ENCODE measurements around the gene CDC14A. TPM values are rescaled to one million over a fixed set of nuclear protein-coding genes. Genes with fewer than 3 reads are reported as not detected.
A peak's percentile ranks its signal among the peaks of the same experiment; 100 is the strongest.

The CDC14A gene, protein sequence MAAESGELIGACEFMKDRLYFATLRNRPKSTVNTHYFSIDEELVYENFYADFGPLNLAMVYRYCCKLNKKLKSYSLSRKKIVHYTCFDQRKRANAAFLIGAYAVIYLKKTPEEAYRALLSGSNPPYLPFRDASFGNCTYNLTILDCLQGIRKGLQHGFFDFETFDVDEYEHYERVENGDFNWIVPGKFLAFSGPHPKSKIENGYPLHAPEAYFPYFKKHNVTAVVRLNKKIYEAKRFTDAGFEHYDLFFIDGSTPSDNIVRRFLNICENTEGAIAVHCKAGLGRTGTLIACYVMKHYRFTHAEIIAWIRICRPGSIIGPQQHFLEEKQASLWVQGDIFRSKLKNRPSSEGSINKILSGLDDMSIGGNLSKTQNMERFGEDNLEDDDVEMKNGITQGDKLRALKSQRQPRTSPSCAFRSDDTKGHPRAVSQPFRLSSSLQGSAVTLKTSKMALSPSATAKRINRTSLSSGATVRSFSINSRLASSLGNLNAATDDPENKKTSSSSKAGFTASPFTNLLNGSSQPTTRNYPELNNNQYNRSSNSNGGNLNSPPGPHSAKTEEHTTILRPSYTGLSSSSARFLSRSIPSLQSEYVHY
- polyA plus RNA-seq (2013), result 8.8 and 9.6 TPM in 2 replicates

DNA sequence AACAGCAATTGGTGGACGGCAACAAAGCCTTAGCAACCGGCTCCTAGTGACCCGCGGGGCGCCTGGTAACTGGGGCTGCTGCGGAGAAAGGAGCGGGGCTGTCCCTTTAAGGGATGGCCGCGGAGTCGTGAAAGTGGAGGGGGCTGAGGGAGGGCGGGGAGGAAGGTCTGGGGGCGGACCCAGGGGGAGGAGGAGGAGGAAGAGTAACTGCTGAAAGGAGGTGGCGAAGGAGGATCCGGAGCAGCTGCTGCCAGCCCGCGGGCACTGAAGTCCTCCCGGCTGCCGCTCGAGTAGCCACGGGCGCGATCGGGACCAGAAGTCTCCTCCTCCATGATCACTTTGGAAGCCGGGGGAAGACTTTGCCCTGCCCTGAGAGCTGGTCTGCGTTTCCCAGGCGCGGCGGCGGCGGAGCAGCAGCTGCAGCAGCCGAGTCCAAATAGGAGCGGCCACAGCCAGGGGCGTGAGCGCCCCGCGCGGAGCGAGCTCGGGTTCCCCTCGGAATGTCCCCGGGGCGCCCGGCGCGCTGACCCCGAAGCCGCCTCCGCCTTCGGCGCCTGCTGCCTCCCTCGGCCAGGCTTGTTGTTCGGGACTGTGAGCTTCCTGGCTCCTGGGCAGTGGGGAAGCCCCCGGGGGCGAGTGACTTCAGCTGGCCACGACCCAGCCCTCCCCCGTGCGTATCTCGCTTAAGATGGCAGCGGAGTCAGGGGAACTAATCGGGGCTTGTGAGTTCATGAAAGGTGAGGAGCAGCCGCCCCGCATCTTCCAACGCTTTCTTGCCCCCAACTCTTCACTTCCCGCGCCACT, at the start of gene CDC14A:
Gene CDC14A (plus strand): TSS at position 240 of the 804 bp plus-strand sequence. CDS start 449 bp downstream, at position 689.
- peak within 1 kb of the TSS; percentile 61 for H2AFZ ChIP-seq (ENCODE audit: insufficient read depth, low read length, poor library complexity)
- WGBS (ENCODE audit: extremely low coverage, insufficient coverage, insufficient read length), result no CpG with 5 or more reads among the region's 65 CpGs

DNA sequence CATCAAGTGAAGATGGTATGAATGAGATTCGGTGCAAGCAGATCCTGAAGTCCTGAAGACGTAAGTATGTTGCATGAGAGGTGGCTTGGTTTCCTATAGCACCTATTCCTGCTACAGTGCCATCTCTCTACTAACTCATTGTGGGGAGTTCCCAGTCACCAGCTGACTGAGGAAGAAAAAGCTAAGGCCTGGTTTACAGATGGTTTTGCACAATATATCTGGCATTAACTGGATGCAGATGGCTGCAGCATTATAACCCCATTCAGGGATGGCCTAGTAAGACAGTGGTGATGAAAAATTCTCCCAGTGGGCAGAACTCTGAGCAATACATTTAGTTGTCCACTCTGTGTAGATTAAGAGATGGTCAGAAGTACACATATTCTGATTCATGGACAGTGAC, 49.6 kb upstream of the CDC14A start:
- H3K9ac ChIP-seq (ENCODE audit: low read length), result no peak overlapping the region
- no peak overlapping the region for H3K4me2 ChIP-seq (ENCODE audit: low read length)
- no peak overlapping the region for H4K12ac ChIP-seq (ENCODE audit: low read depth, low read length)
- no peak overlapping the region for H3K23ac ChIP-seq (ENCODE audit: low read length)
- no peak overlapping the region for H3K27ac ChIP-seq (ENCODE audit: low read depth, low read length)
- no peaks in the 10 kb centered on the region for H3K79me1 ChIP-seq (ENCODE audit: low read length)
- H2BK5ac ChIP-seq (ENCODE audit: low read depth, low read length, poor library complexity), result no peak overlapping the region
- no peaks in the 10 kb centered on the region for H3K27me3 ChIP-seq (ENCODE audit: insufficient read depth, low read length)
- H3K9me3 ChIP-seq (ENCODE audit: insufficient read depth, low read depth, low read length), result no peaks in the 10 kb centered on the region
- H2AK5ac ChIP-seq (ENCODE audit: low read length), result no peak overlapping the region
- no peak overlapping the region for H3K4me3 ChIP-seq (ENCODE audit: low read depth, low read length)
- no peak overlapping the region for H4K8ac ChIP-seq (ENCODE audit: low read depth, low read length)
- H3K79me2 ChIP-seq (ENCODE audit: control insufficient read depth, insufficient read depth, low read length, poor library complexity), result no peaks in the 10 kb centered on the region
- H2BK12ac ChIP-seq (ENCODE audit: low read length), result no peak overlapping the region
- no peaks in the 10 kb centered on the region for H3K36me3 ChIP-seq (ENCODE audit: control insufficient read depth in 1 of 2, insufficient read depth in 2 of 2, low read length in 2 of 2)
- no peak overlapping the region for H3K4ac ChIP-seq (ENCODE audit: low read depth, low read length)
- H3K4me1 ChIP-seq (ENCODE audit: control insufficient read depth in 1 of 2, insufficient read depth in 2 of 2, low read length in 2 of 2), result no peaks in the 10 kb centered on the region
- H2BK120ac ChIP-seq (ENCODE audit: insufficient read depth, low read length, poor library complexity), result no peak overlapping the region
- H2AFZ ChIP-seq (ENCODE audit: insufficient read depth, low read length, poor library complexity), result no peak overlapping the region
- H3K18ac ChIP-seq (ENCODE audit: low read length), result no peak overlapping the region
- no peak overlapping the region for H3K14ac ChIP-seq (ENCODE audit: low read length)
- DNase-seq, result no peak
- WGBS (ENCODE audit: extremely low coverage, insufficient coverage, insufficient read length), result no CpG with 5 or more reads among the region's 2 CpGs
- H4K91ac ChIP-seq (ENCODE audit: low read depth, low read length), result no peak overlapping the region

More for the DNA sequence above, at the start of gene CDC14A:
- peak within 1 kb of the TSS; percentile 89 for H3K27ac ChIP-seq (ENCODE audit: low read depth, low read length)
- H3K4ac ChIP-seq (ENCODE audit: low read depth, low read length), result peak within 1 kb of the TSS; percentile 83
- peak within 1 kb of the TSS; percentile 90 for H3K18ac ChIP-seq (ENCODE audit: low read length)
- H3K9me3 ChIP-seq (ENCODE audit: insufficient read depth, low read depth, low read length), result no peaks in the 10 kb centered on the region
- peak within 1 kb of the TSS; percentile 76 for H2BK120ac ChIP-seq (ENCODE audit: insufficient read depth, low read length, poor library complexity)
- H3K9ac ChIP-seq (ENCODE audit: low read length), result peak within 1 kb of the TSS; percentile 87
- H3K79me1 ChIP-seq (ENCODE audit: low read length), result peaks cover 29% of the 10 kb centered on the region
- peaks cover 17% of the 10 kb centered on the region for H3K79me2 ChIP-seq (ENCODE audit: control insufficient read depth, insufficient read depth, low read length, poor library complexity)
- H3K4me2 ChIP-seq (ENCODE audit: low read length), result peak within 1 kb of the TSS; percentile 96
- H3K4me3 ChIP-seq (ENCODE audit: low read depth, low read length), result peak within 1 kb of the TSS; percentile 81
- H2AK5ac ChIP-seq (ENCODE audit: low read length), result peak within 1 kb of the TSS; percentile 24
- peak within 1 kb of the TSS; percentile 59 for H3K14ac ChIP-seq (ENCODE audit: low read length)
- H2BK12ac ChIP-seq (ENCODE audit: low read length), result peak within 1 kb of the TSS; percentile 63
- peak within 1 kb of the TSS; percentile 91 for H2BK5ac ChIP-seq (ENCODE audit: low read depth, low read length, poor library complexity)
- DNase-seq, result peak; percentile 92 to 94
- no peaks in the 10 kb centered on the region for H3K27me3 ChIP-seq (ENCODE audit: insufficient read depth, low read length)
- no peaks in the 10 kb centered on the region for H3K36me3 ChIP-seq (ENCODE audit: control insufficient read depth in 1 of 2, insufficient read depth in 2 of 2, low read length in 2 of 2)
- peaks cover 8 to 10% of the 10 kb centered on the region in 2 experiments for H3K4me1 ChIP-seq (ENCODE audit: control insufficient read depth in 1 of 2, insufficient read depth in 2 of 2, low read length in 2 of 2)
- H3K23ac ChIP-seq (ENCODE audit: low read length), result no peak within 1 kb of the TSS
- peak within 1 kb of the TSS; percentile 39 for H4K12ac ChIP-seq (ENCODE audit: low read depth, low read length)
- peak within 1 kb of the TSS; percentile 64 for H4K8ac ChIP-seq (ENCODE audit: low read depth, low read length)
- H4K91ac ChIP-seq (ENCODE audit: low read depth, low read length), result peak within 1 kb of the TSS; percentile 84

DNA sequence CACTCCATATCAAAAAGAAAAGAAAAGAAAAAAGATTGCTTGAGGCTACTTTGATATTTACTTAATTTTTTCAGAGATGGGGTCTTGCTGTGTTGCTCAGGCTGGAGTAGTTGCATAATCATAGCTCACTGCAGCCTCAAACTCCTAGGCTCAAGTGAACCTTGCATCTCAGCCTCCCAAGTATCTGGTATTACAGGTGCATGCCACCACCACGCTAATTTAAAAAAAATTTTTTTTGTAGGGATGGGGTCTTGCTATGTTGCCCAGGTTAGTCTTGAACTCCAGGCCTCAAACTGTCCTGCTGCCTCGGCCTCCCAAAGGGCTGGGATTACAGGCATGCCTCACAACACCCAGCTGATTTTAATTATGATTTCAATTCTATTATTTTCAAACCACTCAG, 48.1 kb upstream of the CDC14A start:
- H3K23ac ChIP-seq (ENCODE audit: low read length), result no peak overlapping the region
- no peak overlapping the region for H2BK120ac ChIP-seq (ENCODE audit: insufficient read depth, low read length, poor library complexity)
- H2BK12ac ChIP-seq (ENCODE audit: low read length), result no peak overlapping the region
- H4K12ac ChIP-seq (ENCODE audit: low read depth, low read length), result no peak overlapping the region
- no peaks in the 10 kb centered on the region for H3K9me3 ChIP-seq (ENCODE audit: insufficient read depth, low read depth, low read length)
- H3K27ac ChIP-seq (ENCODE audit: low read depth, low read length), result no peak overlapping the region
- no peak overlapping the region for H2AK5ac ChIP-seq (ENCODE audit: low read length)
- no peak overlapping the region for H3K4ac ChIP-seq (ENCODE audit: low read depth, low read length)
- H3K79me2 ChIP-seq (ENCODE audit: control insufficient read depth, insufficient read depth, low read length, poor library complexity), result no peaks in the 10 kb centered on the region
- H2BK5ac ChIP-seq (ENCODE audit: low read depth, low read length, poor library complexity), result no peak overlapping the region
- H3K27me3 ChIP-seq (ENCODE audit: insufficient read depth, low read length), result no peaks in the 10 kb centered on the region
- H4K8ac ChIP-seq (ENCODE audit: low read depth, low read length), result no peak overlapping the region
- WGBS (ENCODE audit: extremely low coverage, insufficient coverage, insufficient read length), result no CpG with 5 or more reads among the region's 2 CpGs
- no peak overlapping the region for H2AFZ ChIP-seq (ENCODE audit: insufficient read depth, low read length, poor library complexity)
- H3K4me2 ChIP-seq (ENCODE audit: low read length), result no peak overlapping the region
- no peak for DNase-seq
- H3K4me1 ChIP-seq (ENCODE audit: control insufficient read depth in 1 of 2, insufficient read depth in 2 of 2, low read length in 2 of 2), result no peaks in the 10 kb centered on the region
- H3K79me1 ChIP-seq (ENCODE audit: low read length), result no peaks in the 10 kb centered on the region
- no peak overlapping the region for H3K14ac ChIP-seq (ENCODE audit: low read length)
- H4K91ac ChIP-seq (ENCODE audit: low read depth, low read length), result no peak overlapping the region
- no peak overlapping the region for H3K4me3 ChIP-seq (ENCODE audit: low read depth, low read length)
- H3K18ac ChIP-seq (ENCODE audit: low read length), result no peak overlapping the region
- H3K9ac ChIP-seq (ENCODE audit: low read length), result no peak overlapping the region
- H3K36me3 ChIP-seq (ENCODE audit: control insufficient read depth in 1 of 2, insufficient read depth in 2 of 2, low read length in 2 of 2), result no peaks in the 10 kb centered on the region

DNA sequence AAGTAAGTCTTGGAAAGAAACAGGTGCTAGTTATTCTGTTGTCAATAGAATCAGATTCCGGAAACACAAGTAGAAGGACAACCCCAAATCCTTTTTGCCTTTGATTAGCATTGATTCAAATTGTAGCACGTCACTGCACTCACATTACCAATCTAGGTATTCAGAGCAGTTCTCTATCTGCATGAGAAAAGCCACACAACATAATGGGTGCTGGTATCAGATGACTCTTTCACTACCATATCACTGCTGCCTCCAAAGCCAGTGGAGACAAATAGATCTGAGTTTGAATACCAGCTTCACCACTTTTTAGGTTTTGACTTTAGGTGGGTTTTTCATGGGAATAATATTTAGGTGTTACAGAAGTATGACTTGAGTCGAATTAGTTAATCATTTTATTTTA, 47.4 kb upstream of the CDC14A start:
- Histone ChIP-seq H3K4ac (ENCODE audit: low read depth, low read length) (no peak overlapping the region), H3K36me3 (ENCODE audit: control insufficient read depth in 1 of 2, insufficient read depth in 2 of 2, low read length in 2 of 2) (no peaks in the 10 kb centered on the region), H2BK120ac (ENCODE audit: insufficient read depth, low read length, poor library complexity) (no peak overlapping the region), H2AK5ac (ENCODE audit: low read length) (no peak overlapping the region), H3K4me2 (ENCODE audit: low read length) (no peak overlapping the region), H3K23ac (ENCODE audit: low read length) (no peak overlapping the region), H2AFZ (ENCODE audit: insufficient read depth, low read length, poor library complexity) (no peak overlapping the region), H3K27ac (ENCODE audit: low read depth, low read length) (no peak overlapping the region), H3K9me3 (ENCODE audit: insufficient read depth, low read depth, low read length) (no peaks in the 10 kb centered on the region), H3K4me1 (ENCODE audit: control insufficient read depth in 1 of 2, insufficient read depth in 2 of 2, low read length in 2 of 2) (no peaks in the 10 kb centered on the region), H3K14ac (ENCODE audit: low read length) (no peak overlapping the region), H4K8ac (ENCODE audit: low read depth, low read length) (no peak overlapping the region), H4K12ac (ENCODE audit: low read depth, low read length) (no peak overlapping the region), H3K4me3 (ENCODE audit: low read depth, low read length) (no peak overlapping the region), H2BK5ac (ENCODE audit: low read depth, low read length, poor library complexity) (no peak overlapping the region), H4K91ac (ENCODE audit: low read depth, low read length) (no peak overlapping the region), H2BK12ac (ENCODE audit: low read length) (no peak overlapping the region), H3K79me1 (ENCODE audit: low read length) (no peaks in the 10 kb centered on the region), H3K18ac (ENCODE audit: low read length) (no peak overlapping the region), H3K27me3 (ENCODE audit: insufficient read depth, low read length) (no peaks in the 10 kb centered on the region), H3K9ac (ENCODE audit: low read length) (no peak overlapping the region), H3K79me2 (ENCODE audit: control insufficient read depth, insufficient read depth, low read length, poor library complexity) (no peaks in the 10 kb centered on the region)
- DNase-seq, result no peak
- WGBS (ENCODE audit: extremely low coverage, insufficient coverage, insufficient read length), result no CpG with 5 or more reads among the region's 3 CpGs
